HG02759 (cell line): ENCODE results near the gene WDR18.

Experiments
- ATAC-seq: cut with Tn5 transposase; IDR thresholded peaks from one replicate; pipeline ENCODE4 v1.9.1; 2021; ENCODE audit warnings: mild to moderate bottlenecking, moderate library complexity; ENCODE audit not compliant: unreplicated experiment

The WDR18 gene

DNA sequence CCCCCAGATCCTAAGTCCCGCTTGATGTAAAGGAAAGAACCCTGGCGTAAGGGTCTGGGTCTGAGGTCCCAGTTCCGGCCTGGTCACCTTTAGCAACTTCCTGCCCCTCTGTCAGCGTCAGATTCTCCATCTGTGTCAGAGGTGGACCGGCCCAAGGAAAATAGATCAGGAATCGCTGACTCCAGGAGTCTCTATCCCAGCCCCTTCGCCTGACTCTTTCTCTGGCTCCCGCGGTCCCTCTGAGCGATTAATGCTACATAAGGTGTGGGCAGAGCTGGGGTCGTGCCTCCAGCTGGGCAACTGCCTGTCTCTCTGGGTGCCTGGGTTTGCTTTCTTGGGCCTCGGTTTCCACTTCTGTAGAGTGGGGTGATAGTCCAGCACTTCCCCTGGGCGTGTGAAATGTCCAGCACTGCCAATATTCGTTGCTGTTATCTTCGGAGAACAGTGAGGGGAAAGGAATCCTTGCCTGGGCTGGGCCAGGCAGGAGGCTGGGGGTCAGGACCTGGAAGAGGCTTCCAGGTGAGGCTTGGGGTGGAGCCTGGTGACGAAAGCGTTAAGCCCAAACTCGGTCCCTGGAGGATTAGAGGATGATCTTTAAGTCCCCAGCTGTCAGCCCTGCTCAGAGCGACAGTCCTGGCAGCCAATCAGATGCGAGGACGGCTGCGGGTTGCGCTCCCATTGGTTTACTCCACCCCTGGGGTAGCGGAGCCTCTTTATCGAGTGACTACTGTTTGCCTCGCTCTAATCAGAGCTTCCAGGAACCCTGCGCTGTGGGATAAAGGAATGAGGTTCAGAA, 56.5 kb downstream of the WDR18 start:
- ATAC-seq = peak; percentile 36

DNA sequence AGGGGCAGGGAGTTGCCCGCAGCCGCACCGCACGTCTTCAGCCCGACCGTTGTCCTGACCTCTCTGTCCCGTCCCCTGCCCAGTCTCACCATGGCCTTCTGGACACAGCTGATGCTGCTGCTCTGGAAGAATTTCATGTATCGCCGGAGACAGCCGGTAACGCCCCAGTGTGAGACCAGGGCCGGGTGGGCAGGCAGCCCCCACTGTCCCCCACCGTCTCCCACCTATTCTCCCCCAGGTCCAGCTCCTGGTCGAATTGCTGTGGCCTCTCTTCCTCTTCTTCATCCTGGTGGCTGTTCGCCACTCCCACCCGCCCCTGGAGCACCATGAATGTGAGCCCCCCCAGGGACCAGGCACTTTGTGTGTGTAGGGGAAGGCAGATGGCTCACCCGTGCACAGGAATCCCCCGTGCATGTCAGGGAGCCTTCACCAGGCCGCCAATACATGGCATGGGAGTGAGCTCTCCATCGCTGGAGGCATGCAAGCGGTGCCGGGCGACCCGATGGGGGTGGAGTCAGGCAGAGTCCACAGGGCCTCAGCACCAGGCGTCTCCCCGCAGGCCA, 57.2 kb downstream of the WDR18 start:
- no peak for ATAC-seq

DNA sequence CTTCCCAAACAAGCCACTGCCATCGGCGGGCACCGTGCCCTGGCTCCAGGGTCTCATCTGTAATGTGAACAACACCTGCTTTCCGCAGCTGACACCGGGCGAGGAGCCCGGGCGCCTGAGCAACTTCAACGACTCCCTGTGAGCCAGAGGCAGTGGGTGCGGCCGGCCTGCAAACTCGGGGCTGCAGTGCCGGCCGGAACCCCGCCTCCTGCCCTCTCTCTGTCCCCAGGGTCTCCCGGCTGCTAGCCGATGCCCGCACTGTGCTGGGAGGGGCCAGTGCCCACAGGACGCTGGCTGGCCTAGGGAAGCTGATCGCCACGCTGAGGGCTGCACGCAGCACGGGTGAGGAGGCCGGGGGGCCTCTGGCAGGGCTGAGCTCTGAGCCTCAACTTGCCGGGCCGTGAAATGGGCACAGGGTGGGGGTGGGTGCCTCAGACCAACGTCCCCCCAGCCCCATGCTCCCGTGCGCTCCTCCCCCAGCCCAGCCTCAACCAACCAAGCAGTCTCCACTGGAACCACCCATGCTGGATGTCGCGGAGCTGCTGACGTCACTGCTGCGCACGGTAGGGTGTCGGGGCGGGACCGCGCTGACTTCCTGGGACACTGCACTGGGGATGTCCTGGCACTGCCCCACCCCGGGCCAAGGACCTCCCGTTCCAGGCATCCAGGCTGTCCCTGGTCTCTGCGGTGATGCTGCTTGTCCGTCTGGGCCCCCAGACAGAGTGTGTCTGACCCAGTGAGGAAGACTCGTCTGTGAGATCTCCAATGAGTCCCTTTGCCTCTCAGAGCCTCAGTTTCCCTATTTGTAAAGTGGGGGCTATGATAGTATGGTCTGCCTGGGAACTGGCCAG, 57.9 kb downstream of the WDR18 start:
- ATAC-seq = no peak

DNA sequence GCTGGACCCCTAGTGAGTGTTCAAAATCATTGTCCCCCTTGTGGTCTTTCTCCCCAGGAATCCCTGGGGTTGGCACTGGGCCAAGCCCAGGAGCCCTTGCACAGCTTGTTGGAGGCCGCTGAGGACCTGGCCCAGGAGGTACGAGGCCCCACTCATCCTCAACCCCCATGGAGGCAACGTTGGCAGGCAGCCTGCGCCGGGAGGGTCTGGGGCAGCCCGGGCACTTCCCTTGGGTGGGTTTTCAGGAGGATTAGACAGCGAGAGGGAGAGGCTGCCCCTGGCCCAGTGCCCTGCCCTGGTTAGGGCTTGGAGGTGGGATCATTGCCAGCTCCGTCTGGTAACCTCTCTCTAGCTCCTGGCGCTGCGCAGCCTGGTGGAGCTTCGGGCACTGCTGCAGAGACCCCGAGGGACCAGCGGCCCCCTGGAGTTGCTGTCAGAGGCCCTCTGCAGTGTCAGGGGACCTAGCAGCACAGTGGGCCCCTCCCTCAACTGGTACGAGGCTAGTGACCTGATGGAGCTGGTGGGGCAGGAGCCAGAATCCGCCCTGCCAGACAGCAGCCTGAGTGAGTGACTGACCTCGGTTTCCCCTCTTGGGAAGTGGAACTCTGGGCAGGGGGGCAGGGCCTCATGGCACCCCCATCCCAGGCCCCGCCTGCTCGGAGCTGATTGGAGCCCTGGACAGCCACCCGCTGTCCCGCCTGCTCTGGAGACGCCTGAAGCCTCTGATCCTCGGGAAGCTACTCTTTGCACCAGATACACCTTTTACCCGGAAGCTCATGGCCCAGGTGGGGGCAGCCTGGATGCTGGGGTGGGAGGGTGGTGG, 58.8 kb downstream of the WDR18 start:
- no peak for ATAC-seq
